Ovary (tissue), 3 donors: ENCODE data around the gene STAC2.

Experiments used
- EP300 ChIP-seq: sonication (generic); formaldehyde crosslinking; IDR thresholded peaks from one replicate; pipeline ENCODE4 v1.6.1; 2017; ENCODE audit warnings: antibody characterized with exemption
- TF ChIP-seq, protein P1 (sequence below), 3 donors: fragments of 450-650 bp in 2 of 3; fragments of 200-600 bp in 1 of 3; IDR thresholded peaks; one replicate each; pipeline versions ENCODE4 v1.5.1 to v1.8.0; 2016 to 2022; ENCODE audit warnings: antibody characterized with exemption in 3 of 3, mild to moderate bottlenecking in 1 of 3
- donor health status: DM: no; HTN: no; CAD: no.

DNA sequence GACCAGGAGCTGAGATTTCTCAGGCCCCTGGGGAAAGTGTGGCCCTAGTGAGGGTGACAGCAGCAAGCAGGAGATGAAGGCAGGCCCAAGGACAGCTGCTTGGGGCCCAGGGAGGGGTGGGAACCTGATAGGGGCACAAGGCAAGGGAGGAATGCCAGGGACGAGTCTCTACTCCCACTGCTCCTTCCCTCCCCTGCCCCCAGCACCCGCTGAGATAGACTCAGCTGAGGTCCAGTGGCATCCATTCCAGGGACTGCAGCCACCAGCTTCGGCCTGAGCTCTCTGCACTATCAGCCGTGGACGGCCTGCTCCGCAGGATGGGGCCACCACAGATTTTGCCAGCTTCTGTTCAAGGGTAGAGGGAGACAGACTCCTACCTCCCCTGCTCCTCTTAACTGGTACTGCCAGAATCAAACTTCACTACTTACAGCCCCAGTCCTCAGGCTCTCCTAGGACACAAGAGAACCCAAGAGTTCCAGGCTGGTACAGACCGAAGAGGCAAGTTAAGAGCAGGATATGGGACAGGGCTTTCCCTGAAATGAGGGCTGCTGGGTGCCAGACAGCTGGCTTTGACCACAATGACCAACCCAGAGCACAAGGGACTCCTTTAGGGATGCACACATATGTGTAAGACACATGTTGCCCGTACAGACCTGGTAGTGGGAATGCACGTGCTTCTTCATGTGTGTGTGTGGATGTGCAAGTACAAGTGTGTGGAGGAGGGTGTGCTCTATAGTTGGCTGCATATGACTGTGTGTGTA is 33.8 kb downstream of the STAC2 start:
- TF ChIP-seq EP300, result no peak
- TF ChIP-seq, protein P1, sequence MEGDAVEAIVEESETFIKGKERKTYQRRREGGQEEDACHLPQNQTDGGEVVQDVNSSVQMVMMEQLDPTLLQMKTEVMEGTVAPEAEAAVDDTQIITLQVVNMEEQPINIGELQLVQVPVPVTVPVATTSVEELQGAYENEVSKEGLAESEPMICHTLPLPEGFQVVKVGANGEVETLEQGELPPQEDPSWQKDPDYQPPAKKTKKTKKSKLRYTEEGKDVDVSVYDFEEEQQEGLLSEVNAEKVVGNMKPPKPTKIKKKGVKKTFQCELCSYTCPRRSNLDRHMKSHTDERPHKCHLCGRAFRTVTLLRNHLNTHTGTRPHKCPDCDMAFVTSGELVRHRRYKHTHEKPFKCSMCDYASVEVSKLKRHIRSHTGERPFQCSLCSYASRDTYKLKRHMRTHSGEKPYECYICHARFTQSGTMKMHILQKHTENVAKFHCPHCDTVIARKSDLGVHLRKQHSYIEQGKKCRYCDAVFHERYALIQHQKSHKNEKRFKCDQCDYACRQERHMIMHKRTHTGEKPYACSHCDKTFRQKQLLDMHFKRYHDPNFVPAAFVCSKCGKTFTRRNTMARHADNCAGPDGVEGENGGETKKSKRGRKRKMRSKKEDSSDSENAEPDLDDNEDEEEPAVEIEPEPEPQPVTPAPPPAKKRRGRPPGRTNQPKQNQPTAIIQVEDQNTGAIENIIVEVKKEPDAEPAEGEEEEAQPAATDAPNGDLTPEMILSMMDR (IDR thresholded peaks at IDR 0.05), result no peak
